ENCODE data around the gene ENTPD8. TPM values are rescaled to one million over a fixed set of nuclear protein-coding genes. Genes with fewer than 3 reads are reported as not detected.

Gene ENTPD8
- total RNA-seq, 4 donors from 2014 or later = not detected

GRCh38 chr9:137444106-137444790, 3.1 kb upstream of the ENTPD8 start:
- H3K27me3 ChIP-seq = peaks cover 11% of the 10 kb centered on the region
- WGBS = 88% methylated on average over 14 of the region's 14 CpGs
- DNase-seq (ENCODE audit: low spot score in 2 of 2) = peak in 1 of 2 donors; percentile 56
- peaks cover 5% of the 10 kb centered on the region for H3K36me3 ChIP-seq
- no peaks in the 10 kb centered on the region for H3K9me3 ChIP-seq
- peaks cover 34% of the 10 kb centered on the region for H3K4me1 ChIP-seq
- no peak for TF ChIP-seq CTCF (IDR thresholded peaks at IDR 0.05)
- TF ChIP-seq POLR2AphosphoS5 (IDR thresholded peaks at IDR 0.05) = no peak
- TF ChIP-seq EP300 (IDR thresholded peaks at IDR 0.05) = no peak
- TF ChIP-seq POLR2A (IDR thresholded peaks at IDR 0.05) = no peak
- H3K4me3 ChIP-seq = no peak overlapping the region
- H3K27ac ChIP-seq = no peak overlapping the region

- WGBS = 19% methylated on average over 6 of the region's 7 CpGs
- Histone ChIP-seq H3K4me1 (peaks cover 35% of the 10 kb centered on the region), H3K27ac (no peak overlapping the region), H3K4me3 (peak overlapping the region; percentile 51), H3K36me3 (no peaks in the 10 kb centered on the region), H3K9me3 (no peaks in the 10 kb centered on the region), H3K27me3 (peaks cover 28% of the 10 kb centered on the region)
- TF ChIP-seq POLR2A (IDR thresholded peaks at IDR 0.05) (no peak), EP300 (IDR thresholded peaks at IDR 0.05) (no peak), CTCF (IDR thresholded peaks at IDR 0.05) (no peak), POLR2AphosphoS5 (IDR thresholded peaks at IDR 0.05) (no peak)
- no peak for DNase-seq (ENCODE audit: low spot score in 2 of 2)
Measured at GRCh38 chr9:137441935-137442321, 771 bp upstream of the ENTPD8 start.

- H3K27me3 ChIP-seq = peaks cover 42% of the 10 kb centered on the region
- 93% methylated on average over 3 of the region's 18 CpGs for WGBS
- no peaks in the 10 kb centered on the region for H3K9me3 ChIP-seq
- no peak overlapping the region for H3K27ac ChIP-seq
- DNase-seq (ENCODE audit: low spot score in 2 of 2) = peak in 1 of 2 donors; percentile 60
- TF ChIP-seq POLR2A (IDR thresholded peaks at IDR 0.05) = no peak
- TF ChIP-seq CTCF (IDR thresholded peaks at IDR 0.05) = no peak
- no peak for TF ChIP-seq POLR2AphosphoS5 (IDR thresholded peaks at IDR 0.05)
- no peak for TF ChIP-seq EP300 (IDR thresholded peaks at IDR 0.05)
- peaks cover 30% of the 10 kb centered on the region for H3K4me1 ChIP-seq
- H3K4me3 ChIP-seq = no peak overlapping the region
- H3K36me3 ChIP-seq = no peaks in the 10 kb centered on the region
Measured at GRCh38 chr9:137439158-137439714, 1.9 kb downstream of the ENTPD8 start.

GRCh38 chr9:137438591-137439157, 2.5 kb downstream of the ENTPD8 start:
- H3K4me1 ChIP-seq = peaks cover 30% of the 10 kb centered on the region
- peaks cover 42% of the 10 kb centered on the region for H3K27me3 ChIP-seq
- peak in 1 of 2 donors; percentile 45 for DNase-seq (ENCODE audit: low spot score in 2 of 2)
- WGBS = no CpG with 5 or more reads among the region's 22 CpGs
- H3K4me3 ChIP-seq = no peak overlapping the region
- TF ChIP-seq POLR2AphosphoS5 (IDR thresholded peaks at IDR 0.05) (no peak), CTCF (IDR thresholded peaks at IDR 0.05) (no peak), EP300 (IDR thresholded peaks at IDR 0.05) (no peak), POLR2A (IDR thresholded peaks at IDR 0.05) (no peak)
- H3K36me3 ChIP-seq = no peaks in the 10 kb centered on the region
- no peaks in the 10 kb centered on the region for H3K9me3 ChIP-seq
- H3K27ac ChIP-seq = no peak overlapping the region
